GM18858 (cell line): ENCODE data around the gene MACF1.
A peak's percentile ranks its signal among the peaks of the same experiment; 100 is the strongest.

Source experiments
- ATAC-seq: cut with Tn5 transposase; IDR thresholded peaks from one replicate; pipeline ENCODE4 v1.9.1; 2021; ENCODE audit not compliant: unreplicated experiment

MACF1 gene

DNA sequence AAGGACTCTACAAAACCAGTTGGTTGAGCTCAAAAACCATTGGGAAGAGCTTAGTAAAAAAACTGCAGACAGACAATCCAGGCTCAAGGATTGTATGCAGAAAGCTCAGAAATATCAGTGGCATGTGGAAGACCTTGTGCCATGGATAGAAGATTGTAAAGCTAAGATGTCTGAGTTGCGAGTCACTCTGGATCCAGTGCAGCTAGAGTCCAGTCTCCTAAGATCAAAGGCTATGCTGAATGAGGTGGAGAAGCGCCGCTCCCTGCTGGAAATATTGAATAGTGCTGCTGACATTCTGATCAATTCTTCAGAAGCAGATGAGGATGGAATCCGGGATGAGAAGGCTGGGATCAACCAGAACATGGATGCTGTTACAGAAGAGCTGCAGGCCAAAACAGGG lies 183.0 kb downstream of the MACF1 start:
- no peak for ATAC-seq

DNA sequence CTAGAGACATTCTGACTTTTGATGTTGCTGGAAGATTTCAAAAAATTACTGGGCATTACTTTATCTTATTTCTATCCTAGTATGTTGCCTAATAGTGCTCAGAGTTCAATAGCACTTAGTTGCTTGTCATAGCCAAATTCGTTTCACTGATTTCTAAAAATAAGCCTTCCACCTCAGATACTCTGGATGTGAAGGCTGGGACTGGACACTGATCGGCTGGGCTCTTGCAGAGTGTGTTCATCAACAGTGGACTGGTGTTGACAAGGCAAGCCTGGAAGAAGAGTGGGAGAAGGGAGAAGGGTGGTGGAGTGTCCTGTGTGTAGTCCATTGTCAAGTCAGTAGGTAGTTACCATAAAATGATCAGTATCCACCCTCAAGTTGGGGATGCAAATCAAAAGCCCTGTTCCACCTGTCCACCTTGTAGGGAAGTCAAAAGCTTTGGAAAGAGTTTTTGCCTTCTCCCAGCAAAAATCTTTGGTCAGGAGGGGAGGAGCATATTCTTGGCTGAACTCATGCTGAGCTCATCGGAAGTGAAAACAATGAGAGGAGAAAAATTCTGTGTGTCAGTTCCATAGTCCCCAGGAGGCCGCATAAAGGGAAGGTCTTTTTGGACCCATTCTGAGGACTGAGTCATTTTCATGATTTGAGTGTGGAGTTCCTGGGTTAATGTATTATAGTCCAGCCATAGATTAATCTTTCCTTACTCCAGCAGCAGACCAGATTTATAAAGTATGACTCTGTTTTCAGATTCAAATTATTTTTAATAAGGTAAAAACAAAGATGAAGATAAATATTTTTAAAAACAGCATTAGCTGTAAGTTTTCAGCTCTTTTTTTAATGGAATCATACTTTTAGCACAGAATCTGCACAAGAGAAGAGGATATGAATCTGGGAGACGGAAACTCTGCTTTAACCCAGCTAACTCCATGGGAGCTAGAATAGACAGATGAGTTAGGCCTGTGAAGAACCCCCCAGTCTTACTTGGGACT lies 187.5 kb downstream of the MACF1 start:
- ATAC-seq: no peak

DNA sequence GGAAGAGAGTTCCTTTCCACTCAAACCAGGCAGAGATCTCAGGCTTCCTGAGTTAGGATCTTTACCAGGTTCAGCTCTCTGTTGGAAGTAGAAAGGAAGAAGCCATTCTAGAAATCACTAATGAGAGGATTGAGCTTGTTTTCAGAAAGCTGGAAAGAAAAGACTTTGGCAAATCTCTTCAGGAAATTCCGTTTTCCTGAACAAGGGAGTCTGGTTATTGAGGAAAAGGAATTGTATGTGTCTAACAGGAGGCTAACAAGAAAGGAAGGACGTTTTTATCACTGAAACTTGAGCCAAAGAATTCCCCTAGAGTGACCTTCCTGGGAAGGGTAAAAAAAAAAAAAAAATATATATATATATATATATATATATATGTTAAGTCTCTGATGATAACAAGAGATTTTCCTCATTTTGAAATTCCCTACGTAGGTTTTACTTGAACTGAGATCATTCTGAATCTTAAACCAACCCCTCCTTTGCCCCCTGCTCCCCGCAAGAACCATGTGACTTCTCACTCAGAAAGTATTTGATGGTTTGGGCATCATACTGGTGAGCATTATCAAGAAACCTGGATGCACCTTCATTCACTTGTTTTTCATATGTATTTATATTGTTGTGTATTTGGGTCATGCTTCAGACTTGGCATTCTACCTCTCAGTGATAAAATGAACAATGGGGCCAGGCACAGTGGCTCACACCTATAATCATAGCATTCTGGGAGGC lies 188.5 kb downstream of the MACF1 start:
- ATAC-seq: no peak

DNA sequence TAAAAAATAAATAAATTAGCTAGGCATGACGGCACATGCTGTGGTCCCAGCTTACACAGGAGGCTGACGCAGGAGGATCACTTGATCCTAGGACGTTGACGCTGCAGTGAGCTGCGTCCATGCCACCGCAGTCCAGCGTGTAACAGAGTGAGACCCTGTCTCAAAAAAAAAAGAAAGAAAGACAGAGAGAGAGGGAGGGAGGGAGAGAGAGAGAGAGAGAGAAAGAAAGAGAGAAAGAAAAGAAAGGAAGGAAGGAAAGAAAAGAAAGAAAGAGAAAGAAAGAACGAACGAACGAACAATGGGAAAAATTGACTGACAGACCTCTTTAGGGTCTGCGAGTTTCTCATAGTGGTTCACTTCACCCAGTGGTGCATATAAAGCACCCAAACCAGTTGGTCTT lies 189.2 kb downstream of the MACF1 start:
- no peak for ATAC-seq

DNA sequence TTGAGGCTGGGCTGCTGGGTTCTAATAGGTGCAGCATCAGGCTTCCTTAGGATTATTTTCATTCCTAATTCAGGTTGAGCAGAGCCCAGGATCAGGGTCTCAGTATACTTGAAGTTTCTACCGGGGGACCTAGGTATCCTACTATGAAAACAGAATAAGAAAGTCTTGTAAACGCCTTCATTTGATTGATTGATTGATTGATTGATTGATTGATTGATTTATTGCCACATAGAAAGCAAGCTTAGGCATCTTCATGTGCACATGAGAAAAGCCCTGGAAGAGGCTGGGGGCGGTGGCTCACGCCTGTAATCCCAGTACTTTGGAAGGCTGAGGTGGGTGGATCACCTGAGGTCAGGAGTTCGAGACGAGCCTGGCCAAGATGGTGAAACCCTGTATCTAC lies 189.6 kb downstream of the MACF1 start:
- ATAC-seq: no peak

DNA sequence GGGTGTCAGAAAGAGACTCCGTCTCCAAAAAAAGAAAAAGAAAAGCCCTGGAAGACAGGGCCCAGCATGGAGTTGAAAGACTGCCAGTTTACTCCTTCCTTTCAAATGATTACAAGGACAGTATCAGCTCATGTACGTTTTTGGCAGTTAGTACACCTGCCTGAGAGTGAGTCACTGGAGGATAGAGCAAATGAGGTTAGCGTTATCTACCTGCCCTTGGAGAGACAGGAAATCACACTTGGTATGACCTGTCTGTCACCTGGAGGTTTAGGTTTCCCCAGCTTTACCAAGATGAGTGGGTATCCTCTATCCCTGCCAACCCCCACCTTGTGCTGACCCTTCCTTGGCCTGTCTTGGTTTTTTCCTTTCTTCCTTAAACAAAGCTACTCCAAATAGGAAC lies 190.1 kb downstream of the MACF1 start:
- ATAC-seq: no peak

DNA sequence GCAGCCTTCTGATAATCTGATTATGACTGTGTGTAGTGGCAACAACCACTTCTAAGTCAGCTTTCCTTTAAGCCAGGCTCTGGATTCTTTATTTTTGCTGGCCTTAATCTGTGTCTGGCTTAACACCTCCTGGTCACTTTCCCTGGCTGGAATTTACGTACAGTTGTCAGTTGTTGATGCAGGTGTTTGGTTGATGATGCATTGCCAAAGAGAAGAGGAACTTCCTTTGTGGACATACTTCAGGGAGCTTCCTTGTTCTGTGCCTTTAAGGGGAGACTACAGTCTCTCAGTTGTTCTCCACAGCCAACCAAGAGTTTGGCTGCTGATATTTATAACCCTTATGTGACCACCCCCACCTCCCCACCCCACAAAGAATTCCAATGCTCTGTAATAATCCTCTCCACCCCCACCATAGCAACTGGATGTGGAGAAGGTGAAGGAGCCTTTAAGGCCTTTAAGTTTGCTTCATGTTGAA lies 190.9 kb downstream of the MACF1 start:
- ATAC-seq: no peak

DNA sequence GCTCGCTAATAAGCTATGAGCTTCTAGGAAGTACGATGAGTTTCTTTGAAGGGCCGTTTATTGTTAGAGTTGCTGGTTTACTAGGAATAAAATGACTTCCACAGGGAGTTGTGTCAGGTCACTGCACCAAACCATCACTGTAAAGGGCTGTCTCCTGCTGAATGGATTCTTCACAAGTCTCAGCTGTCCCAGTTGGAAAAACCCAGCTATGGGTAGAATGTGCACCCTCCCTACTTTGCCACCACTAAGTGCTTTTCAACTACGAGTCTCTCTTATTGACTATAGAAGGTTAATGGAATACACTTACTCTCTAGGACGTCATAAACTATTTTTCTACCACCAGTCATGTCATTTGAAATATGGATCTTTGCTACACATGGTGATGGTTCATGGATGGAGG lies 192.2 kb downstream of the MACF1 start:
- no peak for ATAC-seq

DNA sequence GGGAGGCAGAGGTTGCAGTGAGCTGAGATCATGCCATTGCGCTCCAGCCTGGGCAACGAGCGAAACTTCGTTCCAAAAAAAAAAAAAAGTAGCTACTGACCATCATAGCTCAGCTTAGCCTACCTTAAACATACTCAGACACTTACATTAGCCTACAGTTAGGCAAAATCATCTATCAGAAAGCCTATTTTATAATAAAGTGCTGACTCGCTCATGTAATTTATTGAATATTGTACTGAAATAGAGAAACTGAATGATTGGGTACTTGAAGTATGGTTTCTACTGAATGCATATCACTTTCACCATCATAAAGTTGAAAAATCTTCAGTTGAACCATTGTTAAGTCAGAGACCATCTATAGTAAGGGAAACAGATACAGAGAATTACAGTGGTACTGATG lies 193.0 kb downstream of the MACF1 start:
- ATAC-seq: no peak

DNA sequence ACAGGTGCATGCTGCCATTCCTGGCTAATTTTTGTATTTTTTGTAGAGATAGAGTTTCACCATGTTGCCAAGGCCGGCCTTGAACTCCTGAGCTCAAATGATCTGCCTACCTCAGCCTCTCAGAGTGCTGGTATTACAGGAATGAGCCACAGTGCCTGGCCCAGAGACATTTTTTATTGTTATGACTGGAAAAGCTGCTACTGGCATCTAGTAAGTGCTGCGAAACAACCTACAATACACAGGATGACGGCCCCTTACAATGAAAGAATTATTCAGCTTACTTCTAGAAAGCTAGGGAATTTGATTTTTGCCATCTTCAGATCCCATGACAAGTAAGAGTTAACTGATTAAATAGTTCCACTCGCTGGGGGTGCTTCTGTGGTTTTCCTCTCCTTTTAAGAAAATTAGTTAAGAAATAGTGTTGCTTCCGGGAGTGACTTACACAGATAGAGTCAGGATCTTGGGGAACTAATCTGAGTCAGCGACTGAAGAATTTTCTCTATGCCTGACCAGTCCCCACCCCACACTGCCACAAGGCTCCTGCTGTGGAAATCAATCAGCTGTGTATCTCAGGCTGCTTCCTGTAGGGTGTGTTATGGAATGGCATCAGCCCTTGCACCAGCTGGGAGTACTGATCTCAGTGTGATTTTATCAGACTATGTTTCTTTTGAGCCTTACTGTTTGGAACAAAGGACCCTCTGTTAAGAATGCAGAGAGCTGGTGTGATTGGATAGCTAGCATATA lies 194.0 kb downstream of the MACF1 start:
- no peak for ATAC-seq

DNA sequence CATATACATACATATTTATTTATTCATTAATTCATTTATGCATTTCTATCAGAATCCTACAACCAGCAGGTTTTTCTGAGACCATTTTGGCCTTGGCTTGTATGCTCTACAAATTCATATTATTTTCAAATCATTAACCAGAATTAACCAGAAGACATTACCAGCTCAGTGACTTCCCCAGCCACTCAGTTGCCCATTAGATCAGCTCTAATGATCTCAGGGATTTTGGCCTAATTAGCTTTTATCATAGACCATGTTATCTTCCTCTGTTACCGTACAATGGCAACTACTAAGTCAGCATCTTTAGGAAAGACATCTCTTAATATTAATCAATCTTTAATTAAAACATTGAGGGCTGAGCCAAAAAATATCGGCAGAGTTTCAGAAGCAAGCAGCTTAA lies 196.6 kb downstream of the MACF1 start:
- no peak for ATAC-seq

DNA sequence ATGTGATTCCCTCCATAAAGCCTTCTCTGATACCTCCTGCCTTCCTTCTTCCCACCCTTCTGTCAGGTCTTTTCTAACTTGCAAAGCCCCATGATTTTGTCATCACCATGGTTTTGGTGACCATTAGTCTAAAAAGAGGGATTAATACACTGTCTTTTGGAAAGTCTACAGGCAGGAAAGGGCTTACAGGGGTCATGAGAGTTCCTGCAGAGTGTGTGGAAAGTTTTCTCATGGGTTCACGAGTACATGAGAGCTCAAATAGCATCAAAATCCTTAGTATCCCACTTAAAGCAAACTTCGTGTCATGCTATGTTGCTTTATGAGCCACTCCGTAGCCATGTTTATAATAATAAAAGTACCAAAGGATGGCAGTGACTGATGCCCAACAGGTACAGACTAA lies 200.4 kb downstream of the MACF1 start:
- no peak for ATAC-seq

DNA sequence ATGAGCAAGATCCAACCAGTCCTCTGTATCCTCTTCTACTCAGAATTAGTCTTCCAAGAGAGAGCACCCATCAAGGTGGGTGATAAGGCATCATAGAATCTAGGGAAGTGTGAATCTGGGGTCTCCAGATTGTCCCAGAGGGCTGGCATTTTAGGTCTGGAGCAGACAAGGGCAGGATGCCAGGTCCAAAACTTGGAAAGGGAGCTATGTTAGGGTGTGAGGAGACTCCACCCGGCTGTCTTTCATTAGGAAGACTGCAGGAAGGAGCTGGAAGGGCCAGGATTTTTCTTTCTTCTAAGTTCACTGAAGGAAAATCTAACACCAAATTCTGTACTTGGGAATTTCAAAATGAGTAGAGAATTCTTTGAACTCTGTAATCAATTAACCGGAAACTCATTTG lies 200.9 kb downstream of the MACF1 start:
- no peak for ATAC-seq

DNA sequence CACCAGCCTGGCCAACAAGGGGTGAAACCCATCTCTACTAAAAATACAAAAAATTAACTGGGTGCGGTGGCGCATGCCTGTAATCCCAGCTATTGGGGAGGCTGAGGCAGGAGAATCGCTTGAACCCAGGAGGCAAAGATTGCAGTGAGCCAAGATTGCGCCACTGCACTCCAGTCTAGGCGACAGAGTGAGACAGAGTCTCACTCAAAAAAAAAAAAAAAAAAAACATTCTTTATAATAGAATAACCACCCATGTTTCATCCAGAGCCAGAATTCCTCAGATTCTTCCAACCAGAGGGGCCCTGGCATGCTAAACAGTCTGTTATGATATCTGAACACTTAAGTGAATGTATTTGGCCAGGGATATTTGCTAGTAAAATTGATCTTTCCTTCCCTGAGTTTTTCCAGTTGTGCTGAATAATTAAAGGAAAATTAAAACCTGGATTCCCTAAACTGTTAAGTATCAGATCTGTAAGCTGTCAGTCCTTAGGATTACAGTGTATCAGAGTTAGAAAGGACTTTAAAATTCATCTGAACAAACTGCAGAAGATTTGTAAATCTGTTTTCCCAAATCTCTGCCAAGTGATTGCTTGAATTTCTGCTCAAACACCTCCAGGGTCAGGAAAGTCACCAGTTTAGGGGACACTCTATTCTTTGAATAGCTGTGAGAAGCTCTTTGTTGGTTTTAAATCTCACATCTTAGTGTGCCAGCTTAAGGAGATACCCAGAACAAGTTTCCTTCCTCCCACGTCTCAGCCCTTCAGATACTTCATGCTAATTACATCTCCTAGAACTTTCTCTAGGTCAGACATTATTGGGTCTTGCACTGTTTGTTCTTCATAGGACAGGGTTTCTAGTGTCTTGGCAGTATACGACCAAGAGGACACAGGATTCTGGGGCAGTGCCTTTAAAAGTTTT lies 202.3 kb downstream of the MACF1 start:
- no peak for ATAC-seq

DNA sequence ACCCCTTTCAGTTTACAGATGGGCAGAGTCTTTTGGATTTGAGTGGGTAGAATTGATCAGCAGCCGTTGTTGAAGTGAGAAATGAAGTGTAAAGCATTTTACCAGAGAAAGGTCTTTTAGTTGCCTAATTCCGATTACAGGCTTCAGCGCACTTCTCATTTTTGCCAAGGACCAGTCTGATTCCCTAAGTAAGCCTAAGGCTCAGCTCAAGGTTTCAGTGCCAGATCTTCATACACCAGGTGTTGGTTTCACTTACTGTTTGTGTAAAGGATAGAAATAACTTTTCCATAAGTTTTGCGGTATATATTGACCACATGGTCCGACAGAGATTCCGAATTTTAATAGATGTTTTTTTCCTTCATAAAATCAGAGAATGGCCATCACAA lies 203.0 kb downstream of the MACF1 start:
- no peak for ATAC-seq

DNA sequence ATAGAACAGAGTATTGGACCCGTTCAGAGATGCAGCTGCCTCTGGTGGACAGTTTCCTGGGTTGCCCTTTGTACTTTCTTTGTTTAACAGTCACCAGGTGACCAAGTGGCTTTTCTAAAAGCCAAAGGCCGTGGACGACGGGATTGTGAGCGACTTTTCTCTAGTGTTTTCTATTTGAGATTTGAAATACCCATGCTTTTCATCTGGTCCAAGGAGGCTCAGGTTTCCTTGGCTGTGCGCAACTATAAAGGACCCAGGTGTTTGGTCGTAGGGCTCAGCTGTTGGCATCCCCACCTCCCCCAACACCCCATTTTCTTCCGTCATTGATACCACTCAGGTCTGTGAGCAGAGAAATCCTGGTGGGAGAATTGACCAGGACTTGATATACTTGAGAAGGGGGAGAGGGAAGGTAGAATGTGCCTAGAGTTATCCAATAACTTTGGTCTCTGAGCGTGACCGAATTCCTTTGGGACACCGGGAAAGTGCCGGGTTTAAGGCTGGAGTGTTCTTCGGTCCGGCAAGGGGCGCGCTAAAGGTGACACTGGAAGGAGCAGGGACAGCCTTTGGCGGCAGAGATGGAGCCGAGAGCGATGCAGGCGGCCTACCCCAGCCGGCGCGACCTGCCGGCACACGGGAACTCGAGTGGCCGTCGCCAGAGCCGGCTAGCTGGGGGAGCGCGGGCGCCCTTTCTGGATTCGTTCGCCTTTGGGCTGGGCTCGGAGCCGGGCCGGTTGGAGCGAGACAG lies 203.6 kb downstream of the MACF1 start:
- no peak for ATAC-seq

DNA sequence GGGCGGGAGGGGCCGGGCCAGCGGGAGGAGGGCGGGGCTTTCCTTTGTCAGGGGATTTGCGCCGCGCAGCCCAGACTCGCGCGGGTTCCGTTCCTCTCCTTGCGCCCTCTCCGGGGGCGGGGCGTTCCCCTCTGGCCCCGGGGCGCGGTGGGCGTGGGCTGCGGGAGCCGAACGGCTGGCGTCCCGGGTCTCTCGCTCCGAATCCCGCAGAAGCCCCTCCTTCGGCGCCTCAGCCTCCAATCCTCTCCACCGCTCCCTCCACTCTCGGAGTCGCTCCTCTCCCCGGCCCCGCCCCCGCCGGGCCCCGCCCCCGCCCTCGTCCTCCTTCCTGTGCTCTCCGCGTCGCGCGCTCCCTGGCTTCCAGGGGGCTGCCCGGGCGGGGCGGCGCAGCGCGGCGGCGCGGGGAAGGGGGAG lies 204.2 kb downstream of the MACF1 start:
- ATAC-seq: peak; percentile 54

DNA sequence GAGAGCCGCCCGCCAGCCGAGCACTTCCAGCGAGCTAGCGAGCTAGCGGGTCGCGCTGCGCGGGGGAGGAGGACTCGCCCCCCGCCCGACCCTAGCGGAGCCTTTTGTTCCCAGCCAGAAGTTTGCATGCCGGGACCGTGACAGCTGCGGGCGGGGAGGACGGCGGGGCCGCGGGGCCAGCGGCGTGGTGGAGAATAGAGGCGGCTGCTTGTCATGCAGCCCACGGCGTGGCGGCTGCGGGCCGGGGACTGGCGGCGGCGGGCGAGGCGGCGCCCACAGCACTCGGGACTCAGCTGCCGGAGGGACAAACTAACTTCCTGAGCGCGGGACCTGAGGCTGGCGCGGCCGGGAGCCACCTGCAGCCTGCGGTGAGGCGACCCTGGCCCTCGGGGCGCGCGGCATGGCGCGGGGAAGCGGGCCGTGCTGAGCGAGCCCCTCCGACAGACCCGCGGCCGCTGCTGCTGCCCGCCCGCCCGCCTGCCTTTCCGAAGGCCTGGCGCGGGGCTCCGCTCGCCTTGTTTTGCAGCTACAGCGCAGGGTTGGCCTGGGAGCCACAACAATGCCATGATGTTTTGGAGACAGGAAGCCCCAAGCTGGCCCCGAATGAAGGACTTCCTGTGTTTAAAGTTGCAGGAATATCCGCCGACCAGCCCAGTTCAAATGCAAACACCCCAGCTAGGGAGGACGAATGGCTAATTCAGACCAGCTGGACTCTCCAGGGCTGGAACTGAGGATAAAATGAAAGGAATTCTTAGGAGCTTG lies 204.7 kb downstream of the MACF1 start:
- ATAC-seq: no peak

DNA sequence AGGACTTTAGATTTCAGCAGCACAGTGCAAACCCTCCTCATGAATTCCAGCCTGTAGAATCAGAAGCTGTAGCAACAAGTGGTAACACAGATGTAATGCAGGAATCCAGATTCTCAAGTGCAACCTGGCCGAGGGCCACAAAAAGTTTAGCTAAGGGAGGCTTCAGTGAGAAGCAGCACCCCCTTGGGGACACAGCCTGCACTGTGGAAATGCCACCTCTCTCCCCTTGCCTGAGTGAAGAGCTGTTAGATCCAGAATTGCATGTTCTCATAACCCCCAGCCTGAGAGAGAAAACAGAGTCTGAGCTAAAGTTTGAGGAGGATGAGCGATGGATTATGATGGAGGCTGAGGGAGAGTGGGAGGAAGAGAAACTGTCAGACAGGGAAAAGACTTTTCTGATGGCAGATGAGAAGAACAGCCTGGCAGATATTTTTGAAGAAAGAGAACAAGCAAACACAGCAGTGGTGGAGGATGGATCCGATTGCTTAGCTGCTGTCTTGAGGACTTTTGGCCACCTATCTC lies 206.5 kb downstream of the MACF1 start:
- no peak for ATAC-seq
